Measurements from ENCODE around the gene DPP6. TPM values are rescaled to one million over a fixed set of nuclear protein-coding genes. Genes with fewer than 3 reads are reported as not detected.

DPP6 gene
- total RNA-seq, 4 donors from 2014 or later, result 13.4 to 33.2 (median 26.8) TPM

- H3K4me3 ChIP-seq, result no peak overlapping the region
- H3K36me3 ChIP-seq, result no peaks in the 10 kb centered on the region
- H3K9me3 ChIP-seq, result no peaks in the 10 kb centered on the region
- intact Hi-C loops (cut with DNase I), result no loop called here
- 61% methylated on average over 7 of the region's 7 CpGs for WGBS
- H3K27ac ChIP-seq (replicated peaks in 1 of 4), result no peak overlapping the region
- no peaks in the 10 kb centered on the region for H3K27me3 ChIP-seq
- no peaks in the 10 kb centered on the region for H3K4me1 ChIP-seq
- no peak for TF ChIP-seq CTCF (IDR thresholded peaks at IDR 0.05)
- no peak for TF ChIP-seq POLR2AphosphoS5 (IDR thresholded peaks at IDR 0.05)
- no peak for TF ChIP-seq EP300 (IDR thresholded peaks at IDR 0.05)
- TF ChIP-seq POLR2A (IDR thresholded peaks at IDR 0.05; ENCODE audit: low read depth), result no peak
- peak; percentile 45 for DNase-seq (ENCODE audit: extremely low spot score)
Observed at GRCh38 chr7:154628556-154628955, 576.4 kb downstream of the DPP6 start.

GRCh38 chr7:154631162-154631561, 579.0 kb downstream of the DPP6 start:
- no peak for DNase-seq (ENCODE audit: extremely low spot score)
- no peak overlapping the region for H3K27ac ChIP-seq (replicated peaks in 1 of 4)
- no peak overlapping the region for H3K4me3 ChIP-seq
- H3K27me3 ChIP-seq, result no peaks in the 10 kb centered on the region
- WGBS, result 68% methylated on average over 4 of the region's 4 CpGs
- H3K9me3 ChIP-seq, result peaks cover 0 to 8% (median 0%) of the 10 kb centered on the region in 4 donors
- no peaks in the 10 kb centered on the region for H3K4me1 ChIP-seq
- intact Hi-C loops (cut with DNase I), result no loop called here
- H3K36me3 ChIP-seq, result no peaks in the 10 kb centered on the region
- TF ChIP-seq EP300 (IDR thresholded peaks at IDR 0.05), result no peak
- TF ChIP-seq POLR2A (IDR thresholded peaks at IDR 0.05; ENCODE audit: low read depth), result no peak
- TF ChIP-seq POLR2AphosphoS5 (IDR thresholded peaks at IDR 0.05), result no peak
- no peak for TF ChIP-seq CTCF (IDR thresholded peaks at IDR 0.05)

GRCh38 chr7:154633641-154634040, 581.4 kb downstream of the DPP6 start:
- no peak overlapping the region for H3K4me3 ChIP-seq
- no peaks in the 10 kb centered on the region for H3K4me1 ChIP-seq
- H3K36me3 ChIP-seq, result no peaks in the 10 kb centered on the region
- H3K9me3 ChIP-seq, result peaks cover 0 to 8% (median 0%) of the 10 kb centered on the region in 4 donors
- H3K27me3 ChIP-seq, result no peaks in the 10 kb centered on the region
- no peak for DNase-seq (ENCODE audit: extremely low spot score)
- no peak overlapping the region for H3K27ac ChIP-seq (replicated peaks in 1 of 4)
- intact Hi-C loops (cut with DNase I), result no loop called here
- TF ChIP-seq POLR2AphosphoS5 (IDR thresholded peaks at IDR 0.05) (no peak), EP300 (IDR thresholded peaks at IDR 0.05) (no peak)
- WGBS, result 81% methylated on average over 3 of the region's 3 CpGs

GRCh38 chr7:154638286-154638685, 586.1 kb downstream of the DPP6 start:
- intact Hi-C loops (cut with DNase I), result no loop called here
- WGBS, result 75% methylated on average over 9 of the region's 9 CpGs
- TF ChIP-seq CTCF (IDR thresholded peaks at IDR 0.05) (no peak), POLR2AphosphoS5 (IDR thresholded peaks at IDR 0.05) (no peak), EP300 (IDR thresholded peaks at IDR 0.05) (no peak), POLR2A (IDR thresholded peaks at IDR 0.05; ENCODE audit: low read depth) (no peak)

GRCh38 chr7:154640266-154640865, 588.2 kb downstream of the DPP6 start:
- TF ChIP-seq CTCF (IDR thresholded peaks at IDR 0.05), result no peak
- TF ChIP-seq EP300 (IDR thresholded peaks at IDR 0.05), result no peak
- no peak for TF ChIP-seq POLR2AphosphoS5 (IDR thresholded peaks at IDR 0.05)
- TF ChIP-seq POLR2A (IDR thresholded peaks at IDR 0.05; ENCODE audit: low read depth), result no peak
- Histone ChIP-seq H3K4me1 (no peaks in the 10 kb centered on the region), H3K9me3 (peaks cover 0 to 6% (median 0%) of the 10 kb centered on the region in 4 donors), H3K4me3 (no peak overlapping the region), H3K27me3 (no peaks in the 10 kb centered on the region), H3K27ac (replicated peaks in 1 of 4) (no peak overlapping the region), H3K36me3 (no peaks in the 10 kb centered on the region)
- no peak for DNase-seq (ENCODE audit: extremely low spot score)
- WGBS, result 61% methylated on average over 10 of the region's 10 CpGs
- intact Hi-C loops (cut with DNase I), result no loop called here

More at GRCh38 chr7:154638286-154638685, 586.1 kb downstream of the DPP6 start:
- H3K27me3 ChIP-seq, result no peaks in the 10 kb centered on the region
- H3K9me3 ChIP-seq, result peaks cover 0 to 8% (median 0%) of the 10 kb centered on the region in 4 donors
- H3K4me1 ChIP-seq, result no peaks in the 10 kb centered on the region
- no peak overlapping the region for H3K4me3 ChIP-seq
- no peak for DNase-seq (ENCODE audit: extremely low spot score)
- no peaks in the 10 kb centered on the region for H3K36me3 ChIP-seq
- no peak overlapping the region for H3K27ac ChIP-seq (replicated peaks in 1 of 4)
